HG03139 (cell line): ENCODE measurements around the gene ZFYVE9.

ENCODE experiments used
- ATAC-seq: cut with Tn5 transposase; IDR thresholded peaks from one replicate; pipeline ENCODE4 v1.9.1; 2021; ENCODE audit not compliant: unreplicated experiment

Gene ZFYVE9

DNA sequence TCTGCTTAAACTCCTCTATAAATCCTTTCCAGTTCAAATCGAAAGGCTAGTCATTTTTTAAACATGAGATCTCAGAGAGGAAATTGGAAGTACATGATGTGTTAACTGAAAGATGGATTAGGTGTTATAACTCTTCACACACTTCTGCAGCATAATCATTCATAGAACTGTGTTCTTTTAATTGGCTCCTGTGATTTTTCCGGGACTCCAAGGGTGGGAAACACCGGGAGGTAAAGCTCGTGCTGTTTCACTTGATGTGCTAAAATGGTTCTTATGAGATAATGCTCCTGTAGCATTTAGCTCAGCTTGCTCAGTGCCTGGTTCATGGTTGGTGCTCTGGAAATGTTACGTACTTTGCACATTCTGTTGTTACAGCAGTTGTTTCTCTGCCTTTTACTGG, 183.9 kb downstream of the ZFYVE9 start:
- no peak for ATAC-seq

DNA sequence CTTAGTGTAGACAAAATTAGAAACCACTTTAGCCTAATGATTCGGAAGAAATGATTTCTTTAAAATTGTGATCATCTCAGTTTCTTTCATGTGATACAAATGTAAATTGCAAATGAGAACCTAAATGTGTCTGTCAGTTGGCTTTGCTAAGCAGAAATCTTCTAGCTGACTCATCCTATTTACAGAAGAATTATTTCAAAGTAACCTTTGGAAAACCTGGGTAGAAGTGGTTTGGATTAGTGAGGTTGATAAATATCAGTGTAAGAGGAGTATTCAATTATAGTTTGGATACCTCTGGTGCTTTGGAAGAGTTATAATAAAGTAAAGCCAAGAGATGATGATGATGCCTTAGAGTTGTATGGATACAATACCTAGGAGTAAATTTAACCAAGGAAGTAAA, 186.7 kb downstream of the ZFYVE9 start:
- no peak for ATAC-seq

DNA sequence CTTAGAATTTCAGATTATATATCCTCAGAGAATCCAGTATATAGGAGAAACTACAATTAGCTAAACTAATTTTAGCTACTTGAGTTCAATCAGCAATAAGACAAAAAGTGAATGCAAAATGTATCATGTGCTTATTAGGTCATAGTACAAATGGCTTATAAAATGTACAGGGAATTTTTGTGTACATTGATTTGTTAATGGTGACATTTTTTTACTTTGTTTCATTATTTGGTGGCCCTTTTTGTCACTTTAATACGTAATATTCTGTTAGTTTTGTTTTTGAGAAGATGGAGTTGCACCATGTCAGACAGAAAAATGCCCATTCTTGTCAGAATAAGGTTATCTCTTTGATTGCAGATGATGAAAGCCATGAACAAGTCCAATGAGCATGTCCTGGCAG, 190.5 kb downstream of the ZFYVE9 start:
- no peak for ATAC-seq

DNA sequence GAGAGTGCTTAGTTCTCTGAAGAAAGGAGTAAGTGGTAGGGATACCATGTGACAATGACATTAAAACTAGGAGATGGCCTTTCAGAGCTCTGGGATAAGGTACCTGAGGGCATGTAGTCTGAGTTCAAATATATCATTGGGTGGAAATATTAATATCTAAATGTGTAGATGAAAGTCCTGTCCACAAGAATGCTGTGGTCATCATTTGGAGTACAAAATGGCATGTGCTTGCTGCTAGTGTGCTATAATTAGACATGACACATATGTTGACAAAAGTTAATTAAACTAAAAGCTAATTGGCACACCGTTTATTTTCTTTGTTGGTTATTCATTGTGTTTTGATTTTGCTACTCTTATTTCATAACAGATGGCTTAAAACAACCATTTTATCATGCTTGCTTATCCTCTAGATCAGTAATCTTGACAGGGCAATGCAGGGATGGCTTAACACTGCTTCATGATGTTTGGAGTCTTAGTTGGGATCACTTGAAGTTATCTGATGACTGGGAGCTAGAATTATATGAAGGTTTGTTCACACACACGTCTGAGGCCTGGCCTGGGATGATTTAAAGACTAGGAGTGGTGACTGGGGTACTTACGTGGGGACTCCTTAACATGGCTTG, 193.1 kb downstream of the ZFYVE9 start:
- ATAC-seq: no peak

DNA sequence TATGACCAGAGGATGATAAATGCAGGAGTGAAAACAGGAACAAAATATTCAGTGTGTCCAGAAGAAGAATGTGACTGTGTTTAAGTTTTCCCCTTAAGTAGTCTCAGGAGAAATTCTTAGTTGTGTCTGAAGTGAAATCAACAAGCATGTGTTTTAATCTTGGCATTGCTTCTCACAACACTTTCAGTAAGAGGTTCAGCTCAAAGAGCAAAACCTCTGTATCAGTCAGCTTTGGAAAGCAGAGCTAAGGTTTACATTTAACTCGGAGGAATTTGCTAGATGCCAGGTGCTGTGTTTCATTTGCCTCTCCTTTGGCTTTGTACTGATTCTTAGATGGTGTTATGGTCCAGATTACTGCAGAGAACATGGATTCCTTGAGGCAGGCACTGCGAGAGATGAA, 195.6 kb downstream of the ZFYVE9 start:
- no peak for ATAC-seq

DNA sequence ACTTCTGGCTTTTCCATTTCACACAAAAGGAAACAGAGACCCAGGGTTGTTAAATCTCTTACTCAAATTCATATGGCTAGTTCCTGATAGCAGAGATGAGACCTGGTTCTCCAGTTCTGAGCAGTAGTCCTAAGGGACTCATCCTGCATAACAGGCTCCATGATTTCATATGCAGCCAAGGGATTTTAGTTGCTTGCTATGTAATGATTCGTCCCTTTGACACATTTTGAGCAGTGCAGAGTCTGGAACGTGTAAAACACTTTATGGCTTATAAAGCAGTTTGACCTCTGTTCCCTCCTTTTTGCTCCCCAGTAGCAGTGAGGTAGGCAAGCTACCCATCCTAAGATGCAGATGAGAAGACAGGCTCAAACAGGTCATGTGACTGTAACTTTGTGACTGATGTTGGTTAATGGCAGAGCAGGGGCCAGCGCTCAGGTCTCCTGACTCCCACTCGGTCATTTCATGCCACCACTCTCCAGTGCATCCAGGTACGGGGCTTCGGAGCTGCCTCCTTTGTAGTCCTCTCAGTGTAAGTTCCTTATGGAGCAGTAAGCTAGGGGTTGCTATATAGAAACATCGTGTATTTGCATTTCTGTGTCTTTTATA, 199.9 kb downstream of the ZFYVE9 start:
- no peak for ATAC-seq

DNA sequence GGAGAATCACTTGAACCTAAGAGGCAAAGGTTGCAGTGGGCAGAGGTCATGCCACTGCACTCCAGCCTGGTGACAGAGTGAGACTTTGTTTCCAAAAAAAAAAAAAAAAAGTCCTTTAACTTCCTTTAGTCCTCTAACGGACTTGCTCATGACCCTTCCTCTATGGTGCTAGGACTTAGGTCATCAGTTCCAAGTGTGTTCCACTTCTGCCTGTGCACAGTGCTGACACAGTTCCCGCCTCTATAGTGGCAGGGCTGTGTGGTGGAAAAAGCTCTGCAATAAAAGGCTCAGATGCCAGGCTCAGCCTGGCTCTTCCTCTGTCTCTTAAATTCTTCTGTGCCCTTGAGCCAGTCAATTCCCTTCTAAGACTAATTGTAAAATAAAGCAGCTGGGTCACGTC, 202.1 kb downstream of the ZFYVE9 start:
- no peak for ATAC-seq

DNA sequence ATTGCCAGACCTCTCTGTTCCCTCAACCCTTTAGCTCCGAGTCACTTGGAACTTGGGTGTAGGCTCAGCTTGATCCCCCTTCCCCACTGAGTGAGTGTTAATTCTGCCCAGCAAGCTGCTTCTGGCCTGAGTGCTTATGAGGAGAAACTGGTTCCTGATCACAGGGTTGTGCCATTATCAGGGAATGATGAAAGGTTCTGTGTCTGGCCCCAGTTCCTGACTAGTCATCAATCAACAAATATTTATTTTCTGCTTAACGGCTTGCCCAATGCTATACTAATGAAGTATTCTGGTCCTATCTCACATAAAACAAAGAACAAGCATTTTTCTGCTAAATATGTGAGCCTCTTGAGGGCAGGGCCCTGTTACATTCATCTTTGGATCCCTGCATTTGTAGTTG, 203.4 kb downstream of the ZFYVE9 start:
- ATAC-seq: no peak

DNA sequence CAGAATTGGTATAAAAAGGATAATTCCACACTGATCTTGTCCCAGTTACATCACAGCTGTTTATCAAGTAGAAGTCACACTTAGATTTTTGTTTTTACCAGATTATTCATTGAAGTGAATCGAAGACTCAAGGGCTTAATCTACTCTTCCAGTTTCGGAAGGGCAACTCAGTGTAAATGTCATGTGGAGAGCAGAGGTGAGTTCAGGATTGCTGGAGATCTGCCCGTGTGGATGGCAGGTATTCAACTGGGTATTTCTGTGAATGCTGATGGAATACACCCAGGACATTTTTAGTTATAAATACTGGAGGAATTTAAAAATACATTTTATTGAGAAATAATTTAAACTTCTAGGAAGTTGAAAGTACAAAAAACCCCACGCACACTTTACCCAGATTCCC, 204.8 kb downstream of the ZFYVE9 start:
- no peak for ATAC-seq

DNA sequence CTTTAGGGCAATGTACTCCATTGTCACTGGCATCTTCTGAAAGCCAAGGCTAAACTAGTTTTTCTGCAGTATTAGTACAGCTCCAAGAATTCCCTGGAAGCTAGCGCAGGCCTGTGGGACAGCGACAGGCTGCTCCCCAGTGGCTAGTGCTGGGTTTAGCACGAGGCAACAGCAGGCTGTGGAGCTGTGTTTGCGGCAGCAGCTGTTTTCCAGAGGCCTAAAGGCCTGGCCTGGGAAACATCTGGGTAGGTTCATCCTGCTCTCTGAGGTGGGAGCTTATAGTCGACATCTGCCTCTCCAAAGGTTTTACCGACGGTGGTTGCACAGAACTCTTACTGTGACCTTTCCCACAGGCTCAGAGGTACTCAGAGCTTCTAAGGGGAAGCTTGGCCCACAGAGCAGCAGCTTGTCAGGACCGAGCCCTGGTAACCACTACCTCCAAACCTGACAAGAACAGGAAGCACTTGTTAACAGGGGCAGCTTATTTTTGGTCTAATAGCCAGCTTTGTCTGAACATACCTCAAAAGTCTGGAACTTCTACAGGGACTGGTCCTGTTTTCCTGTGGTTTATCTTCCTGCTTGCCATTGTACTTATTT, 206.9 kb downstream of the ZFYVE9 start:
- no peak for ATAC-seq

DNA sequence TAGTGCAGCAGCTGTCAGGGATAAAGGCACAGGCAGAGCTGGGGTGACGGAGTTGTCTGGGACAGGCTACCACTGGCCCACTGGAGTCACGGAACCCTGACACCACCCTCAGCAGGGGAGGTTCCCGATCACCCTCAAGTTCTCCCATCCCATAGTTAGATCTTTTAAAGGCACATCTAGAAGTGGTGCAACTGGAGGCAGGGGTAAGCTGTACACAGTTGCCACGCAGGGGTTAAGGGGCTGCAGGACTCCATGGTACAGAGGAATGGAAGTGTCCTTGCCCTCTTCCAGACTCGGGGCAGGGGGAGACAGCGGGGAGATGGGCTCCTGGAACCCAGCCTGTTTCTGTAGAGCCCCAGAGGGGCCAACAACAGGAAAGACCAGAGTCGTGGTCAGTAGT, 210.8 kb downstream of the ZFYVE9 start:
- ATAC-seq: no peak

DNA sequence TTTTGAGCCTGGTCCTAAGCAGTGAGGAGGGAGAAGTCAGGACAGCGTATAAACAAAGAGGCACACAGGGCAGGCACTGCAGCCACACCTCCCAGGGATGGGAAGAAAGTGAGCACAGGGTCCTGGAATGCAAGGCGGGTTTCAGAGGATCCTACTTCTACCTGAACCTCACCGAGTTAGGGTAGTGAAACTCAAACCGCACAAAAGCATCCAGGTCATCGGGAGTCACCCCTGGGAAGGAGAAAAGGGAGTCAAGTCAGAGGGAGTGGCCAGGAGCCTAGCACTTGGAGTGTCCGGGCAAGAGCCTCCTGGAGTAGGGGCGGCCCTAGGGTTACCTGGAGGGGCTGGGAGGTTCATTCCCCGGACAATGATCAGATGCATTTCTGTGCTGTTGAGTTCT, 213.5 kb downstream of the ZFYVE9 start:
- ATAC-seq: no peak

DNA sequence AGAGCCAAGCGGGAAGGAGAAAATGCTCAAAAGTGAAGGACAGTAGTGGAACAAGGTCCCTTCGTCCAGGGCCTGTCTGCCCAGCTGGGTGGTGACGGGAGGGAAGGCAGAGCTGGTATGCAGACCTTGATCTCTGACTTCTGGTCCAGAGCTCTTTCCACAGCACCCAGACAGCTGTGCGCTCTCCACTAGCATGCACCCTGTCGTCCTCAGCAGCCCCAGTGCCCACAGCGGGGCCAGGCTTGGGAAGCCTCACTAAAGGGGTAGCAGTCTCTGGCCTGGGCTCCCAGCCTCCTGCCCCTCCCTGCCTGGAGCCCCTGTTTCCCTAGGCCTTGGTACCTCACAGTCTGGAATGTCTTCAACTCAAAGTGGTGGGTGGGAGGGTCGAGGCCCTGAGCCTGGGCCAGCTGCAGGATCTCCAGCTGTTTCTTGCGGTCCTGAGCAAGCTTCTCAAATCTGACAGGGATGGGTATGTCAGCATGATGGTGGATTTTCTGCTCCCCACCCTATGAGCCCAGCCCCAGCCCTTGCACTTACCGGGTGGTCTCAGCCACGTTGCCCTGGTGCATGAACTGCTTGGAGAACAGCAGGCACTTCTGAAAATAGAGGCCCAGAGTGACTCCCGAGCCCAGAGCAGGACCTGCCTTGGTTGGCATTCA, 214.1 kb downstream of the ZFYVE9 start:
- no peak for ATAC-seq

DNA sequence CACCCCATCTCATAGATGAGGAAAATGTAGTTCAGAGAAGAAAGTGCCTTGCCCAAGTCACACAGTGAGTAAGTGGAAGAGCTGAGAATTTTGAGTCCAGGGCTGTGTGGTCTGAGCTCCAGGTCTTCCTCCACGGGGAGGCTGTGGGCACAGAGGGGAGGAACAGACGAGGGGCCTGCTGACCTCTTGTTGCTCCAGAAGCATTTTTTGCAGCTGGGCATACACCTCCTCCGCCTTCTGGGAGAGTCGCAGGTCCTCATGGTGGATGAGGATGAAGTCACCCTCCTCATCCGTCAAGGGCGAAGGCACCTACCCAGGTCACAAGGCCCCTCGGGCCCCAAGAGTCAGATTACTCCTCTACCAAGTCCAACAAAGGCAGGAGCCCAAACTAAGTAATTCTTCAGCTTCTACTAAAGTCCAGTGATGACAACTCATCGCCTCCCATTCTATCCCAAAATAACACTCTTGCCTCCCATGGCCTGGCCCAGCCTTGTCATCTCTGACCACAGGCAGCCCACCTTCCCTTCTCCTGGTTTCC, 215.0 kb downstream of the ZFYVE9 start:
- ATAC-seq: no peak

DNA sequence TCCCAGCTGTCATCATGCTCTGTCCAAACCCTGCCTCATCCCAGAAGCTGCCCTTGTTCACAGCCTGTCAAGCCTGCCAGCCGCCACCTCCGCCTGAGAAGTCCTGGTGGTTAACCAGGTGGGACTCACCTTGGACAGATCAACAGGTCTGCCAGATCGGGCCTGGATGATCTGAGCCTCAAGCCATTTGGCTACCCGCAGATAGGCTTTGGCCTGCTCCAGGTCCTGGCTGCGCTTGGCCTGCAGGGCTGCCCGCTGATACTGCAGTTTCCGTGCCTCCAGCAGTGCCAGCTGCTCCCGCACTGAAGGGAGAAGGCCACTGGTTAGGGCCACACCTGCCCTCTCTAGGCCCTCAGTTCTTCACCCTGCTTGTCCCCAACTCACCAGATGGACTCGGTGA, 215.5 kb downstream of the ZFYVE9 start:
- no peak for ATAC-seq

DNA sequence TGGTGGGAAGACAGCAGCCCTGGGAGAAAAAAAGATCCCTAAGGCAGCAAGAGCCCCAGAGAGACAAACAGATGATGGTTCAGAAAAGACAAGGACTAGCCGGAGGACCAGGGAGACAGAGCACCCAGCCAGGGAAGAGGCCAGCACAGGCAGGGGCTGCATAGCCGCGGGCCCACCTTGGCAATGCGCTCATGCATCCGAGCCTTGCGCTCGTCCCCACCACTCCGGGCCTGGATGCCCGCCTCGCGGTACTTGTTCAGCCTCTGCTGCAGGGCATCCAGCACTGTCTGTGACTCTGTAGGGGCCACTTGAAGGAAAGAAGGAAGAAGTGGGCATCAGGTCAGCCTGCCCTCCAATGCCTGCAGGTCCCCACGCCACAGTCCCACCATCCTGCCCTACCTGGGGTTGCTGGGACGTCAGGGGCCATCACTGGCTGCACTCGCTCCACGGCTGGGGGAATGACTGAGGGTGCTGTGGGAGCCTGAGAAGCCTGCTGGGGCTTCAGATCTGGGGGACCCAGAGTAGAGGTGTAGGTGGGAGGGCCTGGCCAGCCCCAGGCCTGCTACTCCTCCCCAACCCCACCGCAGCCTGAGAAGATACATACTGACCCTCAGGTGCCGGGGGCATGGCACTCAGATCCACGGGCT, 217.1 kb downstream of the ZFYVE9 start:
- ATAC-seq: no peak

DNA sequence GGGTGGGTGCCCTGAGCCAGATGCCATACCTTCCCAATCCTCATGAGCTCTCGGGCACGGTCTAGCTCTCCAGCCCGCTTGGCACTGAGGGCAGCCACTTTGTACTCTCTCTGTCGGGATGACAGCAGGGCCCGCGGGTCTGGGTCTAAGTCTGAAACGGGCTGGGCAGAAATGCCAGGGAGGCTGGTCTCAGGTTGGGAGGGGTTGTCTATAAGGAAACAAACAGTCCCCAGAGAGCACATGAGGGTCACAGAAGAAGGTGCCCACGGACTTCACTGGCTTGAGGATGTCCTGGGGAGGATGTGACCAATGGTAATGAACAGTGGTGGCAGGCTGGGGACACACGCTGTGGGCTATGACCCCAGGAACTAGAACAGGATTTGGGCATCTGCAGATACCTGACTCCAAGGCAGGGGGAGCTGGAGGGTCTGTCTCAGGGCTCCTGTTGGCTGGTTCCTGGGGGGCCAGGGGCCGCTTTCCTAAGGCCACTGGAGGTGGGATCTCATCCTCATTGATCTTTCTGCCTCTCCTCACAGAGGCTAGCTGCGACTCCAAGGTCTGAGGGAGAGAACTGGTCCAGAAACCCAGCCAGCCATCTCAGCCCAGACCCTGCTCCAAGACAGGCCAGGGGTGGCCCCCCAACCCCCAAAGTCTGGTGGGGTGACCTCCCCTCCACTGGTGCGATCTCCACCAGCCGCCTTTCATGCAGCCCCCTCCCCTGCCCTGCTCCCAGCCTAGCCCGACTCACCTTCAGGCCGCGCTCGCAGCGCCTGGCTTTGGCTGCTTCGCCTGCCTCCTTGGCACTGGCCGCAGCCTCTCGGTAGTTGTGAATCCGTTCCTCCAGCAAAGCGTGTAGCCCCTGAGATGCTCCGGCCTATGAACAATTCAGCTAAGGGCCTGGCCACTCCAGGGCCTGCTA, 218.0 kb downstream of the ZFYVE9 start:
- ATAC-seq: no peak

DNA sequence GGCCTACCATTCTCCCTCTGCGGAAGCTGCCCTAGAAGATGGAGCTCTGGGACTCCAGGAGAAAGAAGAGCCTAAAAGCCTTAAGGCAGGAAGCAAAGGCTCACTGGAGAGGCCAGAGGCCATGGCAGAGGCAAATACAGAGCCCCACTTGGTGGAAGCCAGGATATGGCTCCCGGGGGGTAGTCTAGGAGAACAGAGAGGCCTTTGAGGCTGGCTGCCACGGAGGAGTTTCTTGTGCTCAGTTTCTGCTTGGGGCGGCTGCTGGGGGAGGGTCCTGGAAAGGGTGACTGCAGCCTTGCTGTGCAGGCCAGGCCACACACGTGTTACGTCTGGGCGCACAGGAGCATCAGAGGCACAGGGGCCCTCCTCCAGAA, 218.7 kb downstream of the ZFYVE9 start:
- no peak for ATAC-seq

DNA sequence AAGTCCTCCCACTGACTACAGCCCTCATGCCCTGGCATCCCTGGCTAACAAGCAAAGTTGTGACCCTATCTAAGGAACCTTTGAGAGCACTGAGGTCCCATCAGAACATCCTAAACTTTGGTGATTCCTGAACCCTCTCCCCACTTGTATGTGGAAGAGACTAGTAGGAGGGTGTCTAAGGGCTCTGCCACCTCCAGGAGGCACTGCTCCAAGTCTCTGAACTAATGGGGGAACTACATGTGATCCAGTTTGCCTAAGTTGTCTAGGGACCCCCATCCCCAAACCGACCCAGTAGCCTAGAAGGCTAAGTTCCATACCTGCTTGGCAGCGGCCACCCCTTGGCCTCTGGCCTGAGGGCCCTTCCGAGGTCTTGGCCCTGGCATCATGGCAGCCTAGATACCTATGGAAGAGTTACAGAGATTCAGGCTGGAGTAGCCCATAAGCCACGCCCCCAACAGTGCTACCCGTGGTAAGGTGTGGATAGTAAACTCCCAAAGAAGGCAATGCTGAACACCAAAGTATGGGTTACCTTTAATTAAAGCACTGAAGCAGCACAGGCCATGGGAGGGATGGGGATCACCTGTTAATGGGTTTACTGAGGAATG, 222.4 kb downstream of the ZFYVE9 start:
- no peak for ATAC-seq

DNA sequence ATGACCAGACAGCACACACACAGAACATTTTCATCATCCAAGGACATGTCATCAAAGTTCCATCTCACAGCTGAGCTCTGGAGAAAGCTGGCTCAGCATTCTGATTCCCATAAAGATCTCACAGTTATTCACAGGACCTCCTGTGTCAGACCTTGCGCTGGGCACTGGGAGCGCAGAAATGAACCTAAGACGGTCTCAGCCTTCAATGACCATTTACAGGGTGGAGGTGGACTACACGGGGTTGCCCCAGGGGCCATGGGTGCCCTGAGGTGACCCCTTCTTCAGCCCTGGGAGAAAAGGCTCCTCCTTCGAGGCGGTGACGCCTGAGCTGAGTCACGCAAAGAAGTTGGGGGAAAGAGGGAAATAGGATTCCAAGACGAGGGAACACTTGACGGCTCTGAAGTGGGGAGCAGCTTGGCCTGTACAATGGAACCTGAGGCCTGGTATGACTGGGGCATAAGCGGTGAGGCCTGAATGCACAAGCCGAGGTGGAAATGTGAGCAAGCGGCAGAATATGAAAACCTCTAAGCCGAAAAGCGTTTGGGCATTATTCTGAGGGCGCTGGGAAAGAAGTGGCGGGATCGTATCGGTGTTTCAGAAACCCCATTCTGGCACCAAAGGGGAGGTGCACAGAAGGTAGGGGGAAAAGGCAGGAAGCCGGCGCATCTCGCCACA, 223.3 kb downstream of the ZFYVE9 start:
- no peak for ATAC-seq
